ENCODE data around the gene IL2RA. TPM values are rescaled to one million over a fixed set of nuclear protein-coding genes. Genes with fewer than 3 reads are reported as not detected.

Gene IL2RA
- total RNA-seq, 1 donor from 2014 or later: not detected

Other genes starting within 250 kb of the IL2RA start
- gene GDI2, start 248.9 kb downstream of the IL2RA start, total RNA-seq: 346 and 356 TPM in 2 replicates
- gene ANKRD16, start 172.5 kb downstream of the IL2RA start, total RNA-seq: 10.7 and 13.3 TPM in 2 replicates
- 73.7 and 74.6 TPM in 2 replicates for gene FBH1, start 172.1 kb downstream of the IL2RA start, total RNA-seq
- not detected in 2 replicates for gene IL15RA, start 84.8 kb downstream of the IL2RA start, total RNA-seq
- gene RBM17, start 26.7 kb upstream of the IL2RA start, total RNA-seq: 142 and 156 TPM in 2 replicates
- 36.7 and 39.3 TPM in 2 replicates for gene PFKFB3, start 140.6 kb upstream of the IL2RA start, total RNA-seq